ENCODE results near the gene ITPKA.
A peak's percentile ranks its signal among the peaks of the same experiment; 100 is the strongest.

The ITPKA gene

GRCh38 chr15:41474436-41474835, 19.2 kb upstream of the ITPKA start:
- Histone ChIP-seq H3K4me3 (no peak overlapping the region), H4K20me1 (peaks cover 0 to 13% (median 0%) of the 10 kb centered on the region in 11 experiments; a peak in 4 of 22 replicates), H3K27me3 (no peaks in the 10 kb centered on the region), H3K27ac (no peak overlapping the region), H3K4me2 (no peak overlapping the region), H3K9me3 (replicated peaks in 1 of 11) (no peaks in the 10 kb centered on the region), H3K9ac (no peak overlapping the region), H3K36me3 (peaks cover 98 to 100% (median 100%) of the 10 kb centered on the region in 11 experiments), H3K4me1 (0 out of 20 replicates have a peak, but pooled peaks cover 0 to 5% (median 0%) of the 10 kb centered on the region in 10 experiments)
- no peak for TF ChIP-seq Cebpa-rat (IDR thresholded peaks at IDR 0.05)

GRCh38 chr15:41474941-41475340, 18.7 kb upstream of the ITPKA start:
- H3K4me1 ChIP-seq: 0 out of 20 replicates have a peak, but pooled peaks cover 0 to 5% (median 0%) of the 10 kb centered on the region in 10 experiments
- no peaks in the 10 kb centered on the region for H3K27me3 ChIP-seq
- H4K20me1 ChIP-seq: peaks cover 0 to 13% (median 0%) of the 10 kb centered on the region in 11 experiments; a peak in 2 of 22 replicates
- no peak overlapping the region for H3K4me3 ChIP-seq
- no peak overlapping the region for H3K9ac ChIP-seq
- no peaks in the 10 kb centered on the region for H3K9me3 ChIP-seq (replicated peaks in 1 of 11)
- no peak overlapping the region for H3K4me2 ChIP-seq
- TF ChIP-seq Cebpa-rat (IDR thresholded peaks at IDR 0.05): no peak
- H3K36me3 ChIP-seq: peaks cover 98 to 100% (median 100%) of the 10 kb centered on the region in 11 experiments
- no peak overlapping the region for H3K27ac ChIP-seq

- H3K27ac ChIP-seq: 0 out of 22 replicates have a peak overlapping the region, but pooled peaks of 1 of the 11 experiments have one; percentile 5
- H3K4me3 ChIP-seq: no peak overlapping the region
- H3K4me1 ChIP-seq: 0 out of 20 replicates have a peak, but pooled peaks cover 0 to 5% (median 0%) of the 10 kb centered on the region in 10 experiments
- H4K20me1 ChIP-seq: peaks cover 0 to 13% (median 0%) of the 10 kb centered on the region in 11 experiments; a peak in 3 of 22 replicates
- no peaks in the 10 kb centered on the region for H3K27me3 ChIP-seq
- no peak overlapping the region for H3K9ac ChIP-seq
- H3K4me2 ChIP-seq: no peak overlapping the region
- TF ChIP-seq Cebpa-rat (IDR thresholded peaks at IDR 0.05): no peak
- peaks cover 99 to 100% (median 100%) of the 10 kb centered on the region in 11 experiments for H3K36me3 ChIP-seq
- H3K9me3 ChIP-seq (replicated peaks in 1 of 11): peaks cover 0 to 6% (median 2%) of the 10 kb centered on the region in 11 experiments; a peak in 7 of 22 replicates
Measured at GRCh38 chr15:41476416-41477048, 17.1 kb upstream of the ITPKA start.

- Histone ChIP-seq H3K36me3 (peaks cover 74 to 92% (median 86%) of the 10 kb centered on the region in 11 experiments), H3K27me3 (no peaks in the 10 kb centered on the region), H4K20me1 (peaks cover 0 to 12% (median 0%) of the 10 kb centered on the region in 11 experiments; a peak in 4 of 22 replicates), H3K27ac (no peak overlapping the region), H3K9ac (no peak overlapping the region), H3K4me2 (no peak overlapping the region), H3K4me1 (peaks cover 0 to 16% (median 3%) of the 10 kb centered on the region in 10 experiments; a peak in 10 of 20 replicates), H3K9me3 (replicated peaks in 1 of 11) (peaks cover 0 to 20% (median 14%) of the 10 kb centered on the region in 11 experiments; a peak in 15 of 22 replicates), H3K4me3 (no peak overlapping the region)
- TF ChIP-seq Cebpa-rat (IDR thresholded peaks at IDR 0.05): no peak
Measured at GRCh38 chr15:41480396-41481140, 13.1 kb upstream of the ITPKA start.

- TF ChIP-seq Cebpa-rat (IDR thresholded peaks at IDR 0.05): no peak
- Histone ChIP-seq H3K4me3 (no peak overlapping the region), H3K27me3 (no peaks in the 10 kb centered on the region), H3K9ac (no peak overlapping the region), H4K20me1 (peaks cover 0 to 12% (median 0%) of the 10 kb centered on the region in 11 experiments; a peak in 3 of 22 replicates), H3K9me3 (replicated peaks in 1 of 11) (peaks cover 0 to 20% (median 14%) of the 10 kb centered on the region in 11 experiments; a peak in 15 of 22 replicates), H3K36me3 (peaks cover 56 to 74% (median 68%) of the 10 kb centered on the region in 11 experiments), H3K4me1 (peaks cover 0 to 16% (median 4%) of the 10 kb centered on the region in 10 experiments; a peak in 10 of 20 replicates), H3K27ac (no peak overlapping the region), H3K4me2 (0 out of 22 replicates have a peak overlapping the region, but pooled peaks of 1 of the 11 experiments have one; percentile 14)
Measured at GRCh38 chr15:41482110-41482877, 11.4 kb upstream of the ITPKA start.

GRCh38 chr15:41483115-41483514, 10.6 kb upstream of the ITPKA start:
- no peak for TF ChIP-seq Cebpa-rat (IDR thresholded peaks at IDR 0.05)
- peaks cover 0 to 20% (median 14%) of the 10 kb centered on the region in 11 experiments; a peak in 15 of 22 replicates for H3K9me3 ChIP-seq (replicated peaks in 1 of 11)
- H3K4me3 ChIP-seq: no peak overlapping the region
- H3K4me1 ChIP-seq: peaks cover 0 to 16% (median 4%) of the 10 kb centered on the region in 10 experiments; a peak in 10 of 20 replicates
- H3K27ac ChIP-seq: no peak overlapping the region
- peaks cover 48 to 66% (median 60%) of the 10 kb centered on the region in 11 experiments for H3K36me3 ChIP-seq
- peak overlapping the region in 2 of 11 experiments; percentile 11 to 27; a peak in 1 of 22 replicates for H3K9ac ChIP-seq
- H3K27me3 ChIP-seq: no peaks in the 10 kb centered on the region
- peaks cover 0 to 12% (median 0%) of the 10 kb centered on the region in 11 experiments; a peak in 3 of 22 replicates for H4K20me1 ChIP-seq
- H3K4me2 ChIP-seq: peak overlapping the region in 3 of 11 experiments; percentile 14 to 48 (median 46); a peak in 3 of 22 replicates

GRCh38 chr15:41483519-41483918, 10.2 kb upstream of the ITPKA start:
- peaks cover 0 to 12% (median 0%) of the 10 kb centered on the region in 11 experiments; a peak in 3 of 22 replicates for H4K20me1 ChIP-seq
- H3K4me1 ChIP-seq: peaks cover 0 to 16% (median 4%) of the 10 kb centered on the region in 10 experiments; a peak in 10 of 20 replicates
- no peak overlapping the region for H3K4me3 ChIP-seq
- H3K36me3 ChIP-seq: peaks cover 44 to 62% (median 56%) of the 10 kb centered on the region in 11 experiments
- H3K9me3 ChIP-seq (replicated peaks in 1 of 11): peaks cover 0 to 20% (median 14%) of the 10 kb centered on the region in 11 experiments; a peak in 15 of 22 replicates
- H3K4me2 ChIP-seq: peak overlapping the region in 2 of 11 experiments; percentile 46 to 48; a peak in 3 of 22 replicates
- no peak for TF ChIP-seq Cebpa-rat (IDR thresholded peaks at IDR 0.05)
- H3K27me3 ChIP-seq: no peaks in the 10 kb centered on the region
- peak overlapping the region in 2 of 11 experiments; percentile 11 to 27; a peak in 1 of 22 replicates for H3K9ac ChIP-seq
- peak overlapping the region in 2 of 11 experiments; percentile 0 to 26; a peak in 1 of 22 replicates for H3K27ac ChIP-seq

All from BLaER1 treated with 17β-estradiol and CSF1 and Interleukin-3, amounts not matched to agents 10 nM and 100 nM (cell line).